A549 (cell line): Measurements from ENCODE around the gene ADAM12. TPM values are rescaled to one million over a fixed set of nuclear protein-coding genes. Genes with fewer than 3 reads are reported as not detected.

Experiments used
- ATAC-seq, 2 experiments: fragments of 200-7000 bp in 1 of 2; fragments of >200 bp in 1 of 2; cut with Nextera tagmentation in 1 of 2; cut with Tn5 transposase in 1 of 2; 3 replicates each; pipeline versions ENCODE4 v1.8.0 to v1.9.1; 2018 to 2020; ENCODE audit warnings: mild to moderate bottlenecking in 1 of 2, moderate library complexity in 1 of 2
- CTCF ChIA-PET: fragments of 300-600 bp; sonication (Branson Sonifier 250); formaldehyde crosslinking; extraction: SDS; loops from one replicate; lab custom pipeline; 2021; ENCODE audit warnings: antibody characterized with exemption, inconsistent platforms; lab: Yijun Ruan, JAX
- POLR2A ChIA-PET: fragments of 350-600 bp; formaldehyde crosslinking; extraction: SDS; loops from one replicate; lab custom pipeline; 2021; ENCODE audit warnings: antibody characterized with exemption, inconsistent platforms; lab: Yijun Ruan, JAX
- DNase-seq, 2 experiments: peaks; one replicate each; pipeline versions ENCODE4 v3.0.0 to v3.0.0-alpha.2; 2011 to 2016; ENCODE audit warnings: low read depth in 1 of 2, low spot score in 1 of 2
- FAIRE-seq: peaks from 2 replicates; lab custom pipeline; 2011; peaks lifted over from hg19 to GRCh38; lab: Jason Lieb, UNC
- H3K27ac ChIP-seq, 2 experiments: fragments of >200 bp; sonication (Bioruptor Twin); formaldehyde crosslinking; 3 replicates each; pipeline ENCODE4 v1.5.1; 2016 to 2017
- H3K4me1 ChIP-seq: fragments of >200 bp; sonication (Bioruptor Twin); formaldehyde crosslinking; 3 replicates; pipeline ENCODE4 v1.6.1; 2016
- H3K4me2 ChIP-seq: fragments of >200 bp; sonication (Bioruptor Twin); formaldehyde crosslinking; 3 replicates; pipeline ENCODE4 v1.6.1; 2016
- H3K4me3 ChIP-seq: fragments of >200 bp; sonication (Bioruptor Twin); formaldehyde crosslinking; 3 replicates; pipeline ENCODE4 v1.5.1; 2016
- H3K9me3 ChIP-seq: fragments of >200 bp; sonication (Bioruptor Twin); formaldehyde crosslinking; 3 replicates; pipeline ENCODE4 v1.6.1; 2016
- ATOH8 ChIP-seq: fragments of 250-450 bp; sonication (Bioruptor Pico); IDR thresholded peaks from 2 replicates; pipeline ENCODE4 v1.5.0; 2020; ENCODE audit warnings: low read depth, mild to moderate bottlenecking, moderate library complexity
- BCL3 ChIP-seq: fragments of >200 bp; sonication (Bioruptor Twin); formaldehyde crosslinking; IDR thresholded peaks from 3 replicates; pipeline ENCODE4 v1.6.1; 2016
- CBX8 ChIP-seq: fragments of 200-600 bp; sonication (generic); IDR thresholded peaks from 2 replicates; pipeline ENCODE4 v1.6.1; 2016
- CEBPB ChIP-seq, 2 experiments: fragments of >200 bp in 1 of 2; sonication (Bioruptor Twin) in 1 of 2; formaldehyde crosslinking in 1 of 2; IDR thresholded peaks; 2 replicates each; pipeline ENCODE4 v1.6.1; 2012 to 2016
- CHD4 ChIP-seq: fragments of 200-600 bp; sonication (generic); IDR thresholded peaks from 2 replicates; pipeline ENCODE4 v1.6.1; 2016; ENCODE audit warnings: antibody characterized with exemption, mild to moderate bottlenecking, borderline replicate concordance
- E2F6 ChIP-seq: IDR thresholded peaks from 2 replicates; pipeline ENCODE4 v1.6.1; 2012; ENCODE audit warnings: low read depth, borderline replicate concordance
- EHF ChIP-seq: fragments of 250-450 bp; sonication (Bioruptor Pico); IDR thresholded peaks from 2 replicates; pipeline ENCODE4 v1.5.0; 2020; ENCODE audit warnings: mild to moderate bottlenecking
- EHMT2 ChIP-seq: fragments of 200-600 bp; sonication (generic); IDR thresholded peaks from 2 replicates; pipeline ENCODE4 v1.6.1; 2016; ENCODE audit warnings: antibody characterized with exemption, low read depth, mild to moderate bottlenecking, moderate library complexity
- ELK1 ChIP-seq: fragments of 150-350 bp; IDR thresholded peaks from 2 replicates; pipeline ENCODE4 v1.6.1; 2014; ENCODE audit warnings: low read depth, mild to moderate bottlenecking, low read length
- FOSB ChIP-seq: fragments of 250-450 bp; sonication (Bioruptor Pico); IDR thresholded peaks from 2 replicates; pipeline ENCODE4 v1.5.0; 2020; ENCODE audit warnings: mild to moderate bottlenecking, moderate library complexity
- FOSL2 ChIP-seq, 2 experiments: fragments of 450-650 bp in 1 of 2; fragments of >200 bp in 1 of 2; sonication (Bioruptor Twin) in 1 of 2; formaldehyde crosslinking; IDR thresholded peaks; 2 replicates each; pipeline versions ENCODE4 v1.5.0 to v1.6.1; 2016 to 2020; ENCODE audit warnings: mild to moderate bottlenecking in 1 of 2, moderate library complexity in 1 of 2
- FOXS1 ChIP-seq: fragments of 250-450 bp; sonication (Bioruptor Pico); IDR thresholded peaks from 2 replicates; pipeline ENCODE4 v1.5.0; 2020; ENCODE audit warnings: mild to moderate bottlenecking, moderate library complexity
- HDAC2 ChIP-seq: fragments of 200-600 bp; sonication (generic); IDR thresholded peaks from 2 replicates; pipeline ENCODE4 v1.6.1; 2016
- HEYL ChIP-seq: fragments of 250-450 bp; sonication (Bioruptor Pico); IDR thresholded peaks from 2 replicates; pipeline ENCODE4 v1.8.0; 2021; ENCODE audit warnings: mild to moderate bottlenecking, moderate library complexity
- HOXB13 ChIP-seq: fragments of 250-450 bp; sonication (Bioruptor Pico); IDR thresholded peaks from 2 replicates; pipeline ENCODE4 v1.5.0; 2020; ENCODE audit warnings: low read depth, mild to moderate bottlenecking, moderate library complexity
- JUN ChIP-seq, 2 experiments: fragments of >200 bp; sonication (Bioruptor Twin); formaldehyde crosslinking; IDR thresholded peaks; 2 replicates in 1 of 2; 3 replicates in 1 of 2; pipeline ENCODE4 v1.6.1; 2016 to 2017
- MAZ ChIP-seq: fragments of 150-350 bp; IDR thresholded peaks from 2 replicates; pipeline ENCODE4 v1.6.1; 2014; ENCODE audit warnings: antibody characterized with exemption, low read depth, low read length, borderline replicate concordance
- NFE2L2 ChIP-seq: fragments of 150-350 bp; conservative IDR thresholded peaks from 2 replicates; pipeline ENCODE4 v1.6.1; 2014; ENCODE audit warnings: low read length
- PHF8 ChIP-seq: fragments of 200-600 bp; sonication (generic); IDR thresholded peaks from 2 replicates; pipeline ENCODE4 v1.6.1; 2016; ENCODE audit warnings: low read depth, mild to moderate bottlenecking, antibody characterized with exemption, moderate library complexity, borderline replicate concordance
- POLR2AphosphoS2 ChIP-seq: conservative IDR thresholded peaks from 2 replicates; pipeline ENCODE4 v1.6.1; 2012; ENCODE audit warnings: low read length, improper control_type of control experiment, inconsistent platforms
- RAD21 ChIP-seq, 2 experiments: fragments of >200 bp in 1 of 2; sonication (Bioruptor Twin) in 1 of 2; formaldehyde crosslinking in 1 of 2; IDR thresholded peaks in 1 of 2; conservative IDR thresholded peaks in 1 of 2; 2 replicates in 1 of 2; 3 replicates in 1 of 2; pipeline ENCODE4 v1.6.1; 2012 to 2018; ENCODE audit warnings: inconsistent platforms in 1 of 2
- RCOR1 ChIP-seq: fragments of 150-350 bp; IDR thresholded peaks from 2 replicates; pipeline ENCODE4 v1.6.1; 2014; ENCODE audit warnings: antibody characterized with exemption, low read length, low read depth
- RFX5 ChIP-seq: fragments of 450-650 bp; IDR thresholded peaks from 2 replicates; pipeline ENCODE4 v1.7.1; 2014; ENCODE audit warnings: antibody characterized with exemption, mild to moderate bottlenecking, moderate library complexity
- RNF2 ChIP-seq: fragments of 200-600 bp; sonication (generic); IDR thresholded peaks from 2 replicates; pipeline ENCODE4 v1.6.1; 2016; ENCODE audit warnings: low read depth, mild to moderate bottlenecking, antibody characterized with exemption, moderate library complexity, borderline replicate concordance
- SMC3 ChIP-seq: fragments of >200 bp; sonication (Bioruptor Twin); formaldehyde crosslinking; IDR thresholded peaks from 3 replicates; pipeline ENCODE4 v1.6.1; 2018; ENCODE audit warnings: inconsistent platforms
- USF2 ChIP-seq: fragments of 450-650 bp; IDR thresholded peaks from 2 replicates; pipeline ENCODE4 v1.6.1; 2014; ENCODE audit warnings: antibody characterized with exemption
- ZFP36 ChIP-seq: fragments of 450-650 bp; IDR thresholded peaks from 2 replicates; pipeline ENCODE4 v1.6.1; 2014; ENCODE audit warnings: borderline replicate concordance; ENCODE audit not compliant: partially characterized antibody
- WGBS: methylation state at CpG from one replicate; pipeline ENCODE4 v1.1.6; 2017; ENCODE audit errors: missing lambda C conversion rate; 5-methylcytosine and 5-hydroxymethylcytosine counted together
- polyA plus RNA-seq, 4 experiments: library from polyadenylated mRNA; depleted of rRNA in 3 of 4; stranded (reverse); fragments of >200 nt; fragmentation: RNase III in 1 of 4; extraction: RNeasy Plus Mini Kit Qiagen cat#74134 plus additional on column Dnase treatment in 1 of 4; gene quantifications; 2 replicates in 3 of 4; 3 replicates in 1 of 4; pipeline ENCODE4 v1.2.3, GENCODE V29; 2011 to 2017

ADAM12 gene
- polyA plus RNA-seq, 2 of the 4 experiments (the other 2 are of a cell fraction) = 1.6 to 4.8 TPM

GRCh38 chr10:126057494-126057893, 330.8 kb downstream of the ADAM12 start:
- ChIA-PET CTCF (interaction anchor here (1.1 kb wide), 1 partner anchor 329 kb away, joined by 4 read pairs; no protein-coding TSS in a partner anchor), POLR2A (no interaction called here)
- DNase-seq (no peak), ATAC-seq (no peak), FAIRE-seq (no peak)
- H3K27ac ChIP-seq = peak overlapping the region in 1 of 2 experiments; percentile 50; a peak in 3 of 6 replicates
- H3K4me3 ChIP-seq = no peak overlapping the region
- WGBS = 86% methylated on average over 8 of the region's 8 CpGs
- peaks cover 38% of the 10 kb centered on the region for H3K4me1 ChIP-seq
- H3K4me2 ChIP-seq = no peak overlapping the region
- peaks cover 3% of the 10 kb centered on the region; the same call in 1 of the 3 replicates for H3K9me3 ChIP-seq
- TF ChIP-seq RAD21 (conservative IDR thresholded peaks at IDR 0.05 in 1 of 2, IDR thresholded peaks at IDR 0.05 in 1 of 2) = no peak
- TF ChIP-seq ATOH8 (CRISPR knock-in tag) = no peak
- no peak for TF ChIP-seq FOSL2 (IDR thresholded peaks at IDR 0.05)
- no peak for TF ChIP-seq FOSL2 (CRISPR knock-in tag; IDR thresholded peaks at IDR 0.05)
- TF ChIP-seq CEBPB (IDR thresholded peaks at IDR 0.05) = no peak
- no peak for TF ChIP-seq EHF (CRISPR knock-in tag)
- TF ChIP-seq JUN (IDR thresholded peaks at IDR 0.05) = no peak
- no peak for TF ChIP-seq MAZ
- TF ChIP-seq FOSB = no peak
- no peak for TF ChIP-seq HEYL (CRISPR knock-in tag)
- no peak for TF ChIP-seq USF2
- no peak for TF ChIP-seq HOXB13 (CRISPR knock-in tag)

- Histone ChIP-seq H3K4me3 (no peak overlapping the region), H3K4me1 (peaks cover 6% of the 10 kb centered on the region), H3K9me3 (no peaks in the 10 kb centered on the region), H3K27ac (no peak overlapping the region), H3K4me2 (no peak overlapping the region)
- 89% methylated on average over 6 of the region's 6 CpGs for WGBS
- ATAC-seq (no peak), FAIRE-seq (no peak), DNase-seq (no peak)
- POLR2A ChIA-PET = no interaction called here
- TF ChIP-seq HOXB13 (CRISPR knock-in tag) (no peak), POLR2AphosphoS2 (no peak)
- TF ChIP-seq, all 56 proteins: peak for 0
- CTCF ChIA-PET = interaction anchor here (1.0 to 1.6 kb wide), 3 partner anchors 27 to 70 kb away, joined by 3 read pairs; no protein-coding TSS in a partner anchor
These were observed 334.1 kb downstream of the ADAM12 start for GRCh38 chr10:126054191-126054590.

- POLR2A ChIA-PET = no interaction called here
- TF ChIP-seq CHD4 (no peak), FOXS1 (no peak), BCL3 (no peak), RCOR1 (no peak), CEBPB (IDR thresholded peaks at IDR 0.05) (no peak), POLR2AphosphoS2 (no peak), HDAC2 (no peak), E2F6 (no peak), RFX5 (no peak), CBX8 (no peak), USF2 (no peak), ELK1 (no peak), SMC3 (no peak), NFE2L2 (no peak), PHF8 (no peak), EHMT2 (no peak), RNF2 (no peak), ZFP36 (no peak)
- Histone ChIP-seq H3K9me3 (no peaks in the 10 kb centered on the region), H3K4me2 (no peak overlapping the region), H3K4me3 (no peak overlapping the region), H3K27ac (no peak overlapping the region), H3K4me1 (no peaks in the 10 kb centered on the region)
- DNase-seq (no peak), ATAC-seq (no peak), FAIRE-seq (no peak)
- CTCF ChIA-PET = interaction anchor here (0.8 kb wide), 1 partner anchor 69 kb away, joined by 3 read pairs; no protein-coding TSS in a partner anchor
- 62% methylated on average over 2 of the region's 2 CpGs for WGBS
These were observed 336.1 kb downstream of the ADAM12 start for GRCh38 chr10:126052171-126052570.
